CD4-positive, alpha-beta T cell treated with Interleukin-6 for 4 hours (primary cell): ENCODE data around the gene RFX3.
A peak's percentile ranks its signal among the peaks of the same experiment; 100 is the strongest.
"Not testable (repeated sequence)": the region's sequence is repeated elsewhere in the genome, so short reads cannot be mapped to it uniquely, and the experiment has no call there.

Source experiments
- DNase-seq: peaks from one replicate; pipeline ENCODE4 v3.0.0-alpha.2; 2020; ENCODE audit warnings: mixed read lengths

RFX3 gene

GRCh38 chr9:3342159-3342777, 183.5 kb downstream of the RFX3 start:
- DNase-seq, result no peak

GRCh38 chr9:3337515-3338225, 188.1 kb downstream of the RFX3 start:
- DNase-seq, result no peak

GRCh38 chr9:3336951-3337350, 188.8 kb downstream of the RFX3 start:
- DNase-seq, result no peak

GRCh38 chr9:3332802-3333201, 193.0 kb downstream of the RFX3 start:
- no peak for DNase-seq

- peak; percentile 7 for DNase-seq
Measured at GRCh38 chr9:3331801-3332200, 194.0 kb downstream of the RFX3 start.

GRCh38 chr9:3330792-3331420, 194.9 kb downstream of the RFX3 start:
- DNase-seq, result no peak

- DNase-seq, result no peak
Measured at GRCh38 chr9:3329361-3329760, 196.4 kb downstream of the RFX3 start.

GRCh38 chr9:3323714-3324113, 202.1 kb downstream of the RFX3 start:
- no peak for DNase-seq

- no peak for DNase-seq
Measured at GRCh38 chr9:3321186-3321585, 204.6 kb downstream of the RFX3 start.

- not testable (repeated sequence) for DNase-seq
Measured at GRCh38 chr9:3312595-3312994, 213.2 kb downstream of the RFX3 start.

GRCh38 chr9:3308609-3309008, 217.2 kb downstream of the RFX3 start:
- no peak for DNase-seq

- not testable (repeated sequence) for DNase-seq
Measured at GRCh38 chr9:3304388-3304787, 221.4 kb downstream of the RFX3 start.

GRCh38 chr9:3299872-3300271, 225.9 kb downstream of the RFX3 start:
- DNase-seq, result no peak

GRCh38 chr9:3296536-3296935, 229.3 kb downstream of the RFX3 start:
- DNase-seq, result no peak

- DNase-seq, result no peak
Measured at GRCh38 chr9:3292311-3292710, 233.5 kb downstream of the RFX3 start.

GRCh38 chr9:3290231-3290840, 235.5 kb downstream of the RFX3 start:
- no peak for DNase-seq

- DNase-seq, result no peak
Measured at GRCh38 chr9:3288686-3289085, 237.1 kb downstream of the RFX3 start.

GRCh38 chr9:3285365-3286161, 240.2 kb downstream of the RFX3 start:
- DNase-seq, result no peak

- no peak for DNase-seq
Measured at GRCh38 chr9:3282365-3282764, 243.4 kb downstream of the RFX3 start.

GRCh38 chr9:3281399-3281798, 244.4 kb downstream of the RFX3 start:
- DNase-seq, result no peak

GRCh38 chr9:3277200-3277599, 248.6 kb downstream of the RFX3 start:
- no peak for DNase-seq

GRCh38 chr9:3271581-3271980, 254.2 kb downstream of the RFX3 start:
- DNase-seq, result no peak

GRCh38 chr9:3271157-3271556, 254.6 kb downstream of the RFX3 start:
- no peak for DNase-seq
